Stomach smooth muscle (tissue), 2 donors: ENCODE results near the gene IL10RB.
"Not testable (repeated sequence)": the region's sequence is repeated elsewhere in the genome, so short reads cannot be mapped to it uniquely, and the experiment has no call there.

Source experiments
- H3K27ac ChIP-seq: one replicate; pipeline ENCODE4 v1.7.0; 2013; ENCODE audit warnings: mild to moderate bottlenecking, low read length, inconsistent platforms
- H3K27me3 ChIP-seq, 2 donors: one replicate each; pipeline ENCODE4 v1.7.0; 2013; ENCODE audit warnings: low read length in 2 of 2; ENCODE audit not compliant: insufficient read depth in 2 of 2, control insufficient read depth in 1 of 2
- H3K36me3 ChIP-seq, 2 donors: one replicate each; pipeline ENCODE4 v1.7.0; 2013; ENCODE audit warnings: low read length in 2 of 2; ENCODE audit not compliant: control insufficient read depth in 2 of 2, insufficient read depth in 2 of 2
- H3K4me1 ChIP-seq: one replicate; pipeline ENCODE4 v1.7.0; 2013; ENCODE audit warnings: low read length; ENCODE audit not compliant: control insufficient read depth, insufficient read depth
- H3K4me3 ChIP-seq, 2 donors: one replicate each; pipeline ENCODE4 v1.7.0; 2013; ENCODE audit warnings: low read length in 2 of 2
- H3K9ac ChIP-seq, 2 donors: one replicate each; pipeline ENCODE4 v1.7.0; 2013; ENCODE audit warnings: low read length in 2 of 2, mild to moderate bottlenecking in 1 of 2
- H3K9me3 ChIP-seq, 2 donors: one replicate each; pipeline ENCODE4 v1.7.0; 2013; ENCODE audit warnings: low read length in 2 of 2; ENCODE audit not compliant: control insufficient read depth in 2 of 2
- donor health status: healthy.
- donor health status: Pancreatic carcinoma.

IL10RB gene

GRCh38 chr21:33315946-33316710 is 50.0 kb downstream of the IL10RB start:
- Histone ChIP-seq H3K9me3 (no peaks in the 10 kb centered on the region), H3K4me1 (no peaks in the 10 kb centered on the region), H3K9ac (no peak overlapping the region), H3K27ac (no peak overlapping the region), H3K4me3 (no peak overlapping the region), H3K27me3 (no peaks in the 10 kb centered on the region), H3K36me3 (no peaks in the 10 kb centered on the region)

- Histone ChIP-seq H3K4me1 (no peaks in the 10 kb centered on the region), H3K9ac (no peak overlapping the region), H3K36me3 (no peaks in the 10 kb centered on the region), H3K27me3 (no peaks in the 10 kb centered on the region), H3K27ac (no peak overlapping the region), H3K9me3 (no peaks in the 10 kb centered on the region), H3K4me3 (no peak overlapping the region)
Observed at GRCh38 chr21:33317145-33317544, 51.0 kb downstream of the IL10RB start.

DNA sequence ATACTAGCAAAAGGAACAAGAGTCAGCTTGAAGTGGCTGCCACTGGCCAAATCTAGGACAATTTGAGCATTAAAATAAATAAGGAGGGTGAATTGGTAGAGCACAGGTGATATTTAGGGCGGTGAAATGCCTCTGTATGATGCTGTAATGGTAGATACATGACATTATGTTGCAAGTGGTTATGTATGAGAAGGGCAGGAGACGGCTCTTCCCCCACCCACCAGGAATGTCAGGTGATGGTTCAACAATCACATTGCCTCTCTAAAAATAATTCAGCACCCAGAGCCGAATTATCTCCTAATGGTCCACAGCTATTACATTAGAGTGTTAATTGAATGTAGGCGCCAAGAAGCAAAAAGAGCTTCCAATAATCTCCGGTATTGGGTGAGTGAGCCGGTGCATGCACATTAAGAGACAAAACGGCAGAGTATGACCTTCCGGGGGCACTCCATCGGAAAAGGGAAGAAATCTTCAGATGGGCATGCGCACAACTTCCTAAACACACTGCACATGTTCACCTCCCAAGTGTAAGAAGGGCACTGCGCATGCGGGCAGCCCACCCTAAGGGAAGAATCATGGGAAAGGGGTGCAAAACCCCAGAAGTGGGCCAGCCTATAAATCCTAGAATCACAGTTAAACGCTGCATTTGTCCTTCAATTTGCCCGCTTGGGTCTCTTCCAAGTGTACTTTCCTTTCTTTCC is 51.8 kb downstream of the IL10RB start:
- no peaks in the 10 kb centered on the region for H3K36me3 ChIP-seq
- H3K27ac ChIP-seq: no peak overlapping the region
- no peaks in the 10 kb centered on the region for H3K4me1 ChIP-seq
- H3K4me3 ChIP-seq: no peak overlapping the region
- no peaks in the 10 kb centered on the region for H3K27me3 ChIP-seq
- H3K9ac ChIP-seq: no peak overlapping the region
- no peaks in the 10 kb centered on the region for H3K9me3 ChIP-seq

DNA sequence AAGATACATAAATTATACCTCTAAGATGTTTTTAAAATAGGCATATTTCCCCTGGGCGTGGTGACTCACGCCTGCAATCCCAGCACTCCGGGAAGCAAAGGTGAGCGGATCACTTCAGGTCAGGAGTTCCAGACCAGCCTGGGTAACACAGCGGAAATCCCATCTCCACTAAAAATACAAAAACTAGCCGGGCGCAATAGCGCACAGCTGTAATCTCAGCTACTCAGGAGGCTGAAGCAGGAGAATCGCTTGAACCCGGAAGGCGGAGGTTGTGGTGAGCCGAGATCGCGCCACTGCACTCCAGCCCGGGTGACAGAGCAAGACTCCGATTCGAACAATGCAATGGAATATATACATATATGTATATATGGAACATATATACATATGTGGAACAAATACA is 54.8 kb downstream of the IL10RB start:
- H3K4me3 ChIP-seq, H3K36me3 ChIP-seq, H3K27ac ChIP-seq, H3K4me1 ChIP-seq, H3K9me3 ChIP-seq, H3K27me3 ChIP-seq, H3K9ac ChIP-seq: not testable (repeated sequence)

GRCh38 chr21:33323610-33324009 is 57.4 kb downstream of the IL10RB start:
- not testable (repeated sequence) for H3K9ac ChIP-seq, H3K9me3 ChIP-seq, H3K27me3 ChIP-seq, H3K27ac ChIP-seq, H3K36me3 ChIP-seq, H3K4me1 ChIP-seq
- H3K4me3 ChIP-seq: peak overlapping the region; percentile 96

- H3K36me3 ChIP-seq: no peaks in the 10 kb centered on the region
- H3K4me3 ChIP-seq: peak within 1 kb of the TSS; percentile 96
- peaks cover 6% of the 10 kb centered on the region for H3K4me1 ChIP-seq
- peak within 1 kb of the TSS; percentile 91 to 96 for H3K9ac ChIP-seq
- H3K27me3 ChIP-seq: no peaks in the 10 kb centered on the region
- no peaks in the 10 kb centered on the region for H3K9me3 ChIP-seq
- peak within 1 kb of the TSS; percentile 89 for H3K27ac ChIP-seq
Observed at GRCh38 chr21:33324291-33325221, 58.4 kb downstream of the IL10RB start, which contains the start of gene IFNAR1. TSS of gene IFNAR1 (plus strand) at chr21:33324970. CDS start at chr21:33325056, 86 bp downstream.

DNA sequence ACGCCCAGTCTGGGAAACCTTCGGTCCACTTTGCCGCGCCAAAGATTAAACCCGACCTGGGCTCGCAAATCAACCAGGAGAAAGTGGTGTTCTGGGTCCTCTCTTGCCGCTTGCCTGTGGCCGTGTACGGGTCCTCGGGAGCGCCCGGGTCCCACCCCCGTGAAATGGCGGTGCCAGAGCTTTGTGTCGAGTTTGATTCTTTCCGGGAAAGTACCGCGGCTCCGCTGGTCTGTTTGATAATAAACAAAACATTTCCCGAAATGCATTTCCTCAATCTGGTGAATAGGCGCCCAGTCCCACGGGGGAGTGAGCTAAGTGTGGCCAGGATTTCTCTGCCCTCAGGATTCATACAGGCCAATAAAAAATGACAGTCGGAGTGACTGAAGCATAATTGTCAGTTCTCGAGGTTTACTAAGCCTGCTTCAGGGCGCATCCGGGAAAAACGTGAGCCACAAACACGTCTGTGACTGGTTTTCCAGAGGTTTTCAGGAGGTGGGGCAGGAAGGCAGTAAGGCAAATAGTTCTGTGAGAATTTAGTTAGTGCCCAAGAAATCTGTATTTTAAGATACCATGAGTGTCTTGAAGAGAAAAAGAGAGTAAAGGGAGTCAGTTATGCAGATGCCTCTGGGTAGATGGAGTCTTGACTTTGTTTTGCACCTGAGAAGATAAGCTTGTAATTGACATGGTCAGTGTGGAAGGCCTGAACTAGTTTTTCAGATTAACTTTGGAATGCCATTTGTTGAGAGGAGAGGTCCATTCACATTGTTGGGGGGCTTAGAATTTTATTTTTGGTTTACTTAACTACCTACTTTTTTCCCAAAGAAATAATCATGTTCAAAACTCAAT is 59.3 kb downstream of the IL10RB start:
- H3K9ac ChIP-seq: peak overlapping the region; percentile 91 to 96
- H3K27me3 ChIP-seq: no peaks in the 10 kb centered on the region
- no peaks in the 10 kb centered on the region for H3K36me3 ChIP-seq
- peak overlapping the region; percentile 89 for H3K27ac ChIP-seq
- no peaks in the 10 kb centered on the region for H3K9me3 ChIP-seq
- peaks cover 6% of the 10 kb centered on the region for H3K4me1 ChIP-seq
- peak overlapping the region; percentile 96 for H3K4me3 ChIP-seq

DNA sequence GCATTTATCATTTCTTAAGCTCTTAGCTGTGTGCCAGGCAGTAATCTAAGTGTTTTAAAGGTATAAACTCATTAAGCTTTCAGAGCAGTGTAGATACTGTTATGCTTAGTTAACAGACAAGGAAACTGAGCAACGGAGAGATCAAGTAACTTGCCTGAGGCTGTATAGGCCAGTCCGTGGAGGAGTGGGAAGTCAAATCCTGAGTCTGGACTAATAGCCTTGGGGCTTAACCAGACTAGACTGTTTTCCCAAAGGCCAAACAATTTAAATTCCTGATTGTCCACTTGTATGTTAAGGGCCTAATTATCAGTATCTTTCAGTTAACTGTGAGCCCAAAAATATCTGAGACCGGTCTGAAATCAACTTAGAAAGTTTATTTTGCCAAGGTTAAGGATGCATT is 61.2 kb downstream of the IL10RB start:
- Histone ChIP-seq H3K9me3 (no peaks in the 10 kb centered on the region), H3K27me3 (no peaks in the 10 kb centered on the region), H3K4me1 (peaks cover 6% of the 10 kb centered on the region), H3K36me3 (peaks cover 7 to 10% of the 10 kb centered on the region in 2 donors), H3K27ac (no peak overlapping the region), H3K4me3 (no peak overlapping the region), H3K9ac (no peak overlapping the region)

GRCh38 chr21:33327792-33328433 is 61.7 kb downstream of the IL10RB start:
- no peak overlapping the region for H3K4me3 ChIP-seq

More at GRCh38 chr21:33327792-33328433, 61.7 kb downstream of the IL10RB start:
- Histone ChIP-seq H3K4me1 (peaks cover 6% of the 10 kb centered on the region), H3K27ac (no peak overlapping the region), H3K27me3 (no peaks in the 10 kb centered on the region), H3K9me3 (no peaks in the 10 kb centered on the region), H3K36me3 (peaks cover 7 to 10% of the 10 kb centered on the region in 2 donors), H3K9ac (no peak overlapping the region)
